Type B pancreatic cell (in vitro differentiated cells): ENCODE results near the gene PSIP1. TPM values are rescaled to one million over a fixed set of nuclear protein-coding genes. Genes with fewer than 3 reads are reported as not detected.
"Not testable (repeated sequence)": the region's sequence is repeated elsewhere in the genome, so short reads cannot be mapped to it uniquely, and the experiment has no call there.

ENCODE experiments used
- DNase-seq: peaks from one replicate; pipeline ENCODE4 v3.0.0; 2021; ENCODE audit warnings: mixed read lengths; ENCODE audit not compliant: unreplicated experiment; ENCODE audit errors: extremely low spot score
- H3K27ac Mint-ChIP-seq: 2 replicates; pipeline ENCODE4 v1.8.0; 2021; ENCODE audit warnings: mild to moderate bottlenecking, mixed read lengths
- H3K27me3 Mint-ChIP-seq: 2 replicates; pipeline ENCODE4 v1.8.0; 2021; ENCODE audit warnings: mixed read lengths
- H3K36me3 Mint-ChIP-seq: 2 replicates; pipeline ENCODE4 v1.8.0; 2021; ENCODE audit warnings: mixed read lengths
- H3K4me1 Mint-ChIP-seq: one replicate; pipeline ENCODE4 v1.8.0; 2021; ENCODE audit warnings: mixed read lengths; ENCODE audit not compliant: unreplicated experiment
- H3K4me3 Mint-ChIP-seq: 2 replicates; pipeline ENCODE4 v1.8.0; 2021; ENCODE audit warnings: mild to moderate bottlenecking, mixed read lengths
- H3K9me3 Mint-ChIP-seq: 2 replicates; pipeline ENCODE4 v1.8.0; 2021; ENCODE audit warnings: mixed read lengths
- total RNA-seq: library from RNA; stranded (reverse); gene quantifications from 2 replicates; pipeline ENCODE4 v1.2.1, GENCODE V29; 2021; ENCODE audit warnings: low replicate concordance
- TF ChIP-seq, protein P1 (sequence below): fragments of 200-600 bp; sonication (generic); conservative IDR thresholded peaks from 2 replicates; pipeline ENCODE4 v1.5.0; 2021; ENCODE audit warnings: antibody characterized with exemption, mild to moderate bottlenecking

Gene PSIP1
- total RNA-seq, 1 donor from 2014 or later = 117 TPM

DNA sequence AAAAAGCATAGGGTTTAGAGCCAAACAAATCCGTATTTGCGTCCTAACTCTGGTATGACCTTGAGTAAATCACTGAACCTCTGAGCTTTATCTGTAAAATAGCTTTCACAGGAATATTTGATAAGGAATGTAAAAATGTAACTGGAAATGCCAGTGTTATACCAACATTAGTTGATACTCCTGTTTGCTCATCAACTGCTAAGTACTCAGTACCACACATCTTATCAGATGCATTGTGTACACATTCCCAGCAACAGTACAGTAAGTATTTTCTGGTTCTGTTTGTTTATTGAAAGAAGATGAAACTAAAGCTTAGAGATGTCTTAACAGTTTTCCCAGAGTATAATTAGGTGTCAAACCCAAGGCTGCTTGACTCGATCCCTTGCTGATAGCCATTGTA, 66.6 kb downstream of the PSIP1 start:
- TF ChIP-seq, protein P1, sequence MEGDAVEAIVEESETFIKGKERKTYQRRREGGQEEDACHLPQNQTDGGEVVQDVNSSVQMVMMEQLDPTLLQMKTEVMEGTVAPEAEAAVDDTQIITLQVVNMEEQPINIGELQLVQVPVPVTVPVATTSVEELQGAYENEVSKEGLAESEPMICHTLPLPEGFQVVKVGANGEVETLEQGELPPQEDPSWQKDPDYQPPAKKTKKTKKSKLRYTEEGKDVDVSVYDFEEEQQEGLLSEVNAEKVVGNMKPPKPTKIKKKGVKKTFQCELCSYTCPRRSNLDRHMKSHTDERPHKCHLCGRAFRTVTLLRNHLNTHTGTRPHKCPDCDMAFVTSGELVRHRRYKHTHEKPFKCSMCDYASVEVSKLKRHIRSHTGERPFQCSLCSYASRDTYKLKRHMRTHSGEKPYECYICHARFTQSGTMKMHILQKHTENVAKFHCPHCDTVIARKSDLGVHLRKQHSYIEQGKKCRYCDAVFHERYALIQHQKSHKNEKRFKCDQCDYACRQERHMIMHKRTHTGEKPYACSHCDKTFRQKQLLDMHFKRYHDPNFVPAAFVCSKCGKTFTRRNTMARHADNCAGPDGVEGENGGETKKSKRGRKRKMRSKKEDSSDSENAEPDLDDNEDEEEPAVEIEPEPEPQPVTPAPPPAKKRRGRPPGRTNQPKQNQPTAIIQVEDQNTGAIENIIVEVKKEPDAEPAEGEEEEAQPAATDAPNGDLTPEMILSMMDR = no peak

DNA sequence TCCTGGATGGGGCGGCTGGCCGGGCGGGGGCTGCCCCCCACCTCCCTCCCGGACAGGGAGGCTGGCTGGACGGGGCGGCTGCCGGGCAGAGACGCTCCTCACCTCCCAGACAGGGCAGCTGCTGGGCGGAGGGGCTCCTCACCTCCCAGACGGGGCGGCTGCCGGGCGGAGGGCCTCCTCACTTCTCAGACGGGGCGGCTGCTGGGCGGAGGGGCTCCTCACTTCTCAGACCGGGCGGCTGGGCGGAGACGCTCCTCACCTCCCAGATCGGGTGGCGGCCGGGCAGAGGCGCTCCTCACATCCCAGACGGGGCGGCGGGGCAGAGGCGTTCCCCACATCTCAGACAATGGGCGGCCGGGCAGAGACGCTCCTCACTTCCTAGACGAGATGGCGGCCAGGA, 68.5 kb downstream of the PSIP1 start:
- H3K27me3 Mint-ChIP-seq, H3K4me1 Mint-ChIP-seq, H3K27ac Mint-ChIP-seq, H3K4me3 Mint-ChIP-seq, H3K9me3 Mint-ChIP-seq, DNase-seq: not testable (repeated sequence)
- H3K36me3 Mint-ChIP-seq = peaks cover 72% of the 10 kb centered on the region

More for the DNA sequence above, 66.6 kb downstream of the PSIP1 start:
- H3K27me3 Mint-ChIP-seq = no peaks in the 10 kb centered on the region
- DNase-seq = no peak
- H3K27ac Mint-ChIP-seq = no peak overlapping the region
- H3K36me3 Mint-ChIP-seq = peaks cover 67% of the 10 kb centered on the region
- H3K4me1 Mint-ChIP-seq = no peaks in the 10 kb centered on the region
- no peak overlapping the region for H3K4me3 Mint-ChIP-seq
- peaks cover 4% of the 10 kb centered on the region for H3K9me3 Mint-ChIP-seq

DNA sequence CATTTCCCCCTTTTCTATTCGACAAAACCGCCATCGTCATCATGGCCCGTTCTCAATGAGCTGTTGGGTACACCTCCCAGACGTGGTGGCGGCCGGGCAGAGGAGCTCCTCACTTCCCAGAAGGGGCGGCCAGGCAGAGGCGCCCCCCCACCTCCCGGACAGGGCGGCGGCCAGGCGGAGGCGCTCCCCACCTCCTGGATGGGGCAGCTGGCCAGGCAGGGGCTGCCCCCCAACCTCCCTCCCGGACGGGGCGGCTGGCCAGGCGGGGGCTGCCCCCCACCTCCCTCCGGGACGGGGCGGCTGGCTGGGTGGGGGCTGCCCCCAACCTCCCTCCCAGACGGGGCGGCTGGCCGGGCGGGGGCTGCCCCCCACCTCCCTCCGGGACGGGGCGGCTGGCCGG, 68.9 kb downstream of the PSIP1 start:
- not testable (repeated sequence) for DNase-seq, H3K4me1 Mint-ChIP-seq, H3K4me3 Mint-ChIP-seq, H3K27ac Mint-ChIP-seq, H3K27me3 Mint-ChIP-seq, H3K9me3 Mint-ChIP-seq
- H3K36me3 Mint-ChIP-seq = peaks cover 69% of the 10 kb centered on the region

DNA sequence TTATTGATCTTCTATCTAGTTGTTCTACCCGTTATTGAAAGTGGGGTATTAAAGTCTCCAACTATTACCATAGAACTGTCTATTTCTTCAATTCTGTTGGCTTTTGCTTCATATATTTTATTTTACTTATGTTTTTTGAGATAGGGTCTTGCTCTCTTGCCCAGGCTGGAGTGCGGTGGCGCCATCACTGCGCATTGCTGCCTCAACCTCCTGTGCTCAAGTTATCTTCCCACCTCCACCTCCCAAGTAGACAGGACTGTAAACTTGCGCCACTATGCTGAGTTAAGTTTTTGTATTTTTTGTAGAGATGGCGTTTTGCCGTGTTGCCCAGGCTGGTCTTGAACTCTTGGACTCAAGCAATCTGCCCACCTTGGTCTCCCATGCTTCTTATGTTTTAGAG, 71.9 kb downstream of the PSIP1 start:
- H3K36me3 Mint-ChIP-seq = peaks cover 65% of the 10 kb centered on the region
- H3K4me1 Mint-ChIP-seq = no peaks in the 10 kb centered on the region
- no peaks in the 10 kb centered on the region for H3K27me3 Mint-ChIP-seq
- no peak overlapping the region for H3K4me3 Mint-ChIP-seq
- TF ChIP-seq, protein P1 = no peak
- no peak for DNase-seq
- peaks cover 9% of the 10 kb centered on the region for H3K9me3 Mint-ChIP-seq
- no peak overlapping the region for H3K27ac Mint-ChIP-seq

DNA sequence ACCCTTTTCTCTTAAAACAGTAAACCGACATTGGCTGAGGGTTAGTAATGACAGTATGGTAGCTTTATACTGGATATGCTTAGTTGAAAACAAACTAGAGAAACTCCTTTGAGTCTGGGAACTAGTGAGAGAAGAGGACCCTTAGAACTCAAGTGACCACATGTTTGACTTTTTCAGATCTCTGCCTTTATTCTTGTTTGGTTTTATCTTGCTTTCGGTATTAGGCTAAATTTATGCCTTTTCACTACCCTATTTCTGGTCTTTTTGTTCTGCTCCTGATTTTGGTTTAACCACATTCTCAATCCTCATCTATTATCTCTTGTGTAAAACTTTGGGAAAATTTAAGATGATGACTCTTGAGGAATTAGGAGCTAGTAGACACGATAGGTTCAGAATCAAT, 77.1 kb downstream of the PSIP1 start:
- Mint-ChIP-seq H3K36me3 (peaks cover 60% of the 10 kb centered on the region), H3K4me1 (peaks cover 14% of the 10 kb centered on the region), H3K27me3 (no peaks in the 10 kb centered on the region), H3K9me3 (peaks cover 5% of the 10 kb centered on the region), H3K4me3 (no peak overlapping the region), H3K27ac (no peak overlapping the region)
- TF ChIP-seq, protein P1 = no peak
- DNase-seq = no peak

DNA sequence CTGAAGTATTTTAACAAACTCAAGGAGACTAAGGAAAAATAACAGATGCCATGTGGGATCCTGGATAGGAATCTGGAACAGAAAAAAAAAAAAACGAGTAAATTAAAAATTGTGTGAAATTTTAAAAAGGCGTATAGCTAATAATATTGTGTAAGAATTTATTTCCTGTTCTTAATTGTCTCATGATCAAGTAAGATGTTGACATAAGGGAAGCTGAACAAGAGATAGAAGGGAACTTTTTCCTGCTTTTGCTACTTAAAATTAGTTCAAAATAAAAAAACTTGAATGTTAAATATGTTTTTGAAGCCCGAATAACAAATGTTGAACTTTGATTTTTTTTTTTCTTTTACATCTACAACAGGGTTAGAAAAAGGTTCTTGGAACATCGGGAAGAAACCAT, 77.6 kb downstream of the PSIP1 start:
- peaks cover 5% of the 10 kb centered on the region for H3K9me3 Mint-ChIP-seq
- peaks cover 14% of the 10 kb centered on the region for H3K4me1 Mint-ChIP-seq
- H3K27me3 Mint-ChIP-seq = no peaks in the 10 kb centered on the region
- no peak overlapping the region for H3K4me3 Mint-ChIP-seq
- H3K36me3 Mint-ChIP-seq = peaks cover 58% of the 10 kb centered on the region
- no peak for DNase-seq
- TF ChIP-seq, protein P1 = no peak
- H3K27ac Mint-ChIP-seq = no peak overlapping the region
